ENCODE measurements around the gene HIP1.
"Not testable (repeated sequence)": the region's sequence is repeated elsewhere in the genome, so short reads cannot be mapped to it uniquely, and the experiment has no call there.

Gene HIP1

DNA sequence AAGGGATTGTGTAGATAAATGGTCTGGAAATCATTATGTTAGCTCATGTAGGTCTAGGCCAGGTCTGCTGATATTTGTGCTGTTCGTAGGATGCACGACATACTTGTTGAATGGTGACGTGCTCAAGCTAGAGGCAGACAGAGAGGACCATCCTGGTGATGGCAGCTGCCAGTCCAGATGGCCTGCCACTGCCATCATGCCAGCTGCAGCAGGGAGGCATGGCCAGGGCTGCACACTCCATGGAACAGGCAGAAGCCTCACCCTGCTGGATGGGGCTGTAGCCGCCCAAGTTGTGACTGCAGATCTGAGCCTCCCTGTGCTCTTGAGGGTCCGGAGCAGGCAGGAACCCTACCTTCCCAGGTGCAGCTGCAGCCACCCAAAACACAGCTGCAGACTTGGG is 166.3 kb downstream of the HIP1 start:
- DNase-seq (ENCODE audit: low spot score), result no peak

DNA sequence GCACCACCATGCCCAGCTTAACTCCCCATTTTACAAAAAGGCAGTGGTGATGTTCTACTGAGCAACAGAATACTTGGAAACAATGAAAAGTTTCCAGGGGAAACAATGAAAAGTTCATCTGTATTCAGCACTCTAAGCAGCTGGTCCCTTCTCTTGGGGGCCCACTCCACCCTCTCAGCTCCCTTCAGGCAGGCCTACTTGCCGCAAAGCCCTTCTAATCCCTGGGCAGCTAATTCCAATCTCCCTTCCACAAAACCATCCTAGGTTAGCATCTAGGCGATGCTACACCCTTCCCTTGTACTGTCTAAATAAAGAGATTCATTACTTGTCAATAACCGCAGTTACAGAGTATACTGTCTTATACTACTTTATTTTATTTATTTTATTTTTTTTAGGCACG is 167.5 kb downstream of the HIP1 start:
- no peak for DNase-seq (ENCODE audit: low spot score)

DNA sequence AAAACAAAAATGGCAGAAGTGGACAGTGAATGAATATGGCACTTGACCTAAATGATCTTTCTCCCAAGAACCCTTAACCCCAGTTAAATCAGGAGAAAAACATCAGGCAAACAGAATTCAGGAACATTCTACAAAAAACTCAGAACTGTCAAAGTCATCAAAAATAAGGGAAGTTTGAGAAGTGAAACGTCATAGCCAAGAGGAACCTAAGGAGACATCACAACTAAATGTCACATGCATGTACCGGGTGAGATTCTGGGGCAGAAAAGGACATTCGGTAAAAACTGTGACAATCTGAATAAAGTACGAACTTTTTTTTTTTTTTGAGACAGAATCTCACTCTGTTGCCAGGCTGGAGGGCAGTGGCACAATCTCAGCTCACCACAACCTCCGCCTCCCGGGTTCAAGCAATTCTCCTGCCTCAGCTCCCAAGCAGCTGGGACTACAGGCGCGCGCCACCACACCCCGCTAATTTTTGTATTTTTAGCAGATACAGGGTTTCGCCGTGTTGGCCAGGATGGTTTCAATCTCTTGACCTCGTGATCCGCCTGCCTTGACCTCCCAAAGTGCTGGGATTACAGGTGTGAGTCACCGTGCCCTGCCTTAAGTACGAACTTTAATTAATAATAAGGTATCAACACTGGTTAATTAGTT is 169.0 kb downstream of the HIP1 start:
- not testable (repeated sequence) for DNase-seq (ENCODE audit: low spot score)

DNA sequence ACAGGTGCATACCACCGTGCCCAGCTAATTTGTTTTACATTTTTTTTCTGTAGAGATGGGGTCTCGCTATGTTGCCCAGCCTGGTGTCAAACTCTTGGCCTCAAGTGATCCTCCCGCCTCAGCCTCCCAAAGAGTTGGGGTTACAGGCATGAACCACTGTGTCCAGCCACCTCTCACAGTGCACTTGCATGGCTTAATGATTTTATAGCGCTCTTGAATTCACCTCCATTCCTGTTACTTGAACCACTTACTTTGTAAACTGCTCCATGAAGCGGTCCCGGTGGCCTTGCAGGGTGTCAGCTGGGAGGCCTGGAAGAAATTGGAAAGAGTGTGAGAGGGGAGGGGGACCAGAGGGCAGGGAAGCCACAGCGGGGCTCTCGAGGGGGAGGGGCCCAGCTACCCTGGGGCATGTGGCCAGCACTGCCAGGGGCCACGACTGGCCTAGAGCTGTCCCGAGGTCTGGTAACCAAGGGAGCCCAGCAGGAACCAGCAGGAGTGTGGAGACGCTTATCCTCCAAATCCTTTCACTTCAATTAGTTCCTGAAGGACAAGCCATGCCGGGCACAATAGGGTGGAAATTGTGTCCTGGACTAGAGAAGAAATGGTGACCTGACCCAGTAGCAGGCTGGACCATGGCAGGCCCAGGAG is 170.7 kb downstream of the HIP1 start:
- no peak for DNase-seq (ENCODE audit: low spot score)

- no peak for DNase-seq (ENCODE audit: low spot score)
Observed at GRCh38 chr7:75565132-75565837, 173.5 kb downstream of the HIP1 start.

DNA sequence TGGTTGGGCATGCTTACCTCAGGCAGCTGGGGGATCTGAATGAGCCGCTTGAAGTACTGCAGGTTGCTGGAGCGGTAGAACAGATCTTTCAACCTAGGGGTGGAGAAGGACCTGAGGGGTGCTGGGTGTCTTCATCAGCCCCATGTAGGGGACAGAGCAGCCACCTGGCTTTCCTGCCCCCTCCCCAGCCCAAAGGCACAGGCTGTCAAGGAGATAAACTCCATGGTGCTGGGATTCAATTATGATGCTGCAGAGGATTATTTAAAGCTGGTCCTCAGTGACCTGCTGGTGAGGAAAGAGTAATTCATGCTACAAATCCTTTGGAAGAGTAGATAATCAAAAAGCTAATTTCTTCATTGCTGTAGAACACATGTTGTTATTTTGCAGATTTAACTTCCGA is 175.6 kb downstream of the HIP1 start:
- DNase-seq (ENCODE audit: low spot score), result no peak

DNA sequence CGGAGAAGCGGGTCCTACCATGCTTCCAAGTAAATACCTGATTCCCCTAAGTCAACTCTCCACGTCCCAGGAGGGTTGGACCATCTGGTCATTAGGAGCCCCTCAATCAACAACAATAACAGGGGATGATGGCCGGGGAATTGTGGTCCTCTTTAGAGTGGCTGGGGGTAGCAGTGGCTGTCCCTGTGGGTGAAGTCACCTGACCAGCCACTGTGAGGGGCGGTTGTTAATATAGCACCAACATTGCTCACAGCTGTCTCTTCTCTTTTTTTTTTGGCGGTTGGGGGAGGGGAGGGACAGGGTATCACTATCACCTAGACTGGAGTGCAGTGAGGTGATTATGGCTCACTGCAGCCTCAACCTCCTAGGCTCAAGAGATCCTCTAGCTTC is 178.8 kb downstream of the HIP1 start:
- DNase-seq (ENCODE audit: low spot score), result no peak

DNA sequence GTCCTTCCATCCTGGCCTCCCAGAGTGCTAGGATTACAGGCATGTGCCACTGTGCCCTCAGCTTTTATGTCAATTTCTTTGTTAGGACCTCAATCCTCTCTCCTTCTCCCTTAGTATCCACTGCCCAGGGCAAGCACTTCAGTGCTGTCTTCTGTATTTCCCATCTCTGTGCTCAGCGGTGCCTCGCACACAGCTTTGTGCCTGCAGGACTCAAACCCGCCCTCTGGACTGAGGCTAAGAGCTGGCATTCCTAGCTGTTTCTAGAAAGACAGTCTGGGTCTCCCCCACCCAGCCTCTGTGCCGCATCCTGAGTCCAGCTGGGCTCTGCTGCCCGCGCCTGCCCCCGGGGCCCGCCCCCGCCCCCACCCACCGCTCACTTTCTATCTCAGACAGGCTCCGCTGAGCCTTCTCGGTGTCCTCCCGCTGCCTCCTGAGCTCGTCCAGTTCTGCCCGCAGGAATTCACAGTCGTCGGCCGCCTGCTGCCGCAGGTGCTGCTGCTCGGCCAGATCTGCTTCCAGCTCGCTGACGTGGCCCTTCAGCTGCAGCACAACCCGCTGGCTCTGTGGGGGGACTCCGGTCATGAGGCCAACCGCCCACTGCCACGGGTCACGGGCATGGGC is 179.3 kb downstream of the HIP1 start:
- DNase-seq (ENCODE audit: low spot score), result no peak

GRCh38 chr7:75556835-75557234 is 181.9 kb downstream of the HIP1 start:
- not testable (repeated sequence) for DNase-seq (ENCODE audit: low spot score)

GRCh38 chr7:75555736-75556135 is 183.0 kb downstream of the HIP1 start:
- no peak for DNase-seq (ENCODE audit: low spot score)

DNA sequence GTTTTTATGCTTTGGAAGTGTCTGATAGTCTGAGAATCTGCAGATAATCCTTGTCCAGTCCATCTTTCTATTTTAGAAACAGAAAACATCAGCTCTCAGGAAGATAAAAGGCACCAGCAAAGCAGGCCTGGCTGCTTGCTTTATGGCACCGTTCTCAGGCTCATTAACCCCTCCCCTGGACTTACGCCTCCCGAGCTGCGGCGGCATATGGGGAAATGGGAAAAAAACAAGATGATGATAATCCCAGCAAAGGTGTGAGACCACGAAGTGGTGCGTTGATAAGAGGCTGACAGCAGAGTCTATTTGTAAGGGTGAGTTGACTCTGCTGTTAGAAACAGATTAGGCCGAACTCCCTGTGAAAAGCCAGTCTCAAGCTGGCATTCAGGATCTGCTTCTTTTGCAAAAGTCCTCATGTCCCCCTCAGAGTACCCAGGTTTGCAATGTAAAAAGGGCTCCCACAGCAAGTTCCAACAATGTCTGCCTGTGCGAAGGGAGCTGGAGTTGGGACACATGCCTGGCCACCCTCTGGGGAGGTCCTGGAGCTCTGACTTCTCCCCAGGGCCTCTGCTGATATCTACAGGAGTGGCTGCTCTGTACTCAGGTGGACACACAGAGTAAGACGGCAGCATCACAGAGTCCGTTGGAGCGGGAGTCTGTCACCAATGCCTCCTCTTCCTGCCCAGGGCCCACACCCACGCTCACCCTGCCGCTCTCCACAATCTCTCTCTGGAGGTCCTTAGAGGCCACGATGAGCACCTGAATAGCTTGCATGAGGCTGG is 192.3 kb downstream of the HIP1 start:
- no peak for DNase-seq (ENCODE audit: low spot score)

DNA sequence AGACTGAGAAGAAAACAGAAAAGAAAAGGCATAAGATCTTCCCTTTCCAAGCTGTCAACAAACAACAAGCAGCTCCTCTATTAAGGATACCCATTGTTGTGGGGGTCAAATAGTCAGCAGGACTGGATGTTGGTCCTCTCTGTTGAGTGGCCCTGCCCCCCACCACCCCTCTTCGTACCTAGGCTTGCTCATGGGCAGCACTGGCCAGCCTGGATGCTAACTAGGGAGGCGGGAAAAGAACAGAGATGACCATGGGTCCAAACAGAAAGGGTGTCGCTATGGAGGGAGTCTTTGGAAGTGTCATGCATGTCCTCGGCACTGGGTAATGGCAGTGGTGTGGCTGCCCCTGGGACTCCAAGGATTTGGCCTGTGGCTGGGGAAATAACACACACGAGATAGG is 201.0 kb downstream of the HIP1 start:
- DNase-seq (ENCODE audit: low spot score), result no peak

GRCh38 chr7:75536940-75537538 is 201.7 kb downstream of the HIP1 start:
- DNase-seq (ENCODE audit: low spot score), result no peak

DNA sequence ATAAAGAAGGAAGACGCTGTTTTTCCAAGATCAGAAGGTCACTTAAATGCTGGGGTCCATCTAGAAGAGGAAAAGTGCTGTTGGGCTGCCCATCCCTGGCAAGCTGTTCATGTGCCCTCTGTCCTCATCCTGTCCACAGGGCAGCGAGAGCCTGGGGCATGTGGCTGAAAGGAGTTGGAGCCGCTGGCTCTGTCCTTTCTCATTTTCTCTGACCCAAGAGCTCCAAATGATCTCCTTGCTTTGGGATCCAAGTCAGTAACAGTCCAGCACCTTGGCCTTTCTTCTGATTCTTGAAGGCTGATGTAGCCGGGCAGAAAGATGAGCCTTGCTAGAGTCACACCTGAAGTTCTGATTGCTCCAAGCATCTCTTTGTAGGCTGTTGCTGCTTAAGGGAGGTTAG is 202.2 kb downstream of the HIP1 start:
- DNase-seq (ENCODE audit: low spot score), result no peak

DNA sequence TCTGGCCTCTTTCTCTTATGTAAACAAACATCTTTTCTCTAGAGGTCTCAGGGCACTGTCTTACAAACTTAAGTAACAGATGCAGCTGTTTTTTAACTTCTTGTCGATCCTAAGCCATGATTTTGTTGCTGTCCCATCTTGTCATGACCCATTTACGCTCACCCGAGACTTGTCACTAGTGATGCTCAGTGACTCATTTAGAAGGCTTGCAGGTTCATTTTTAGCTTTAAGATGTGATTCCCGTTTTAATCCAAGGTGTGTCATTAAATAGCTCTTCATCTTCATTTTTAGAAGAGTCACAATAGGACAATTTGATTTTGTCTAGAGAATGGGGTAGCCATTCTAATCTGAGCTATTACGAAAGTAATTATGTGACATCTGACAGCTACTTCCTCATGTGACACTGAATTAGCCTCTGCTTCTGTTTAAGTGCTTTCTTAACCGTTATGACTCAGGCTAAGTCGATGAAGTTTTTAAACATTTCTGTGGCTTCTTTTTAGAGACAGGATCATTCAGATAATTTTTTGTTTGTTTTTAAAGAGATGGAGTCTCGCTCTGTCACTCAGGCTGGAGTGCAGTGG is 203.9 kb downstream of the HIP1 start:
- peak; percentile 66 for DNase-seq (ENCODE audit: low spot score)

DNA sequence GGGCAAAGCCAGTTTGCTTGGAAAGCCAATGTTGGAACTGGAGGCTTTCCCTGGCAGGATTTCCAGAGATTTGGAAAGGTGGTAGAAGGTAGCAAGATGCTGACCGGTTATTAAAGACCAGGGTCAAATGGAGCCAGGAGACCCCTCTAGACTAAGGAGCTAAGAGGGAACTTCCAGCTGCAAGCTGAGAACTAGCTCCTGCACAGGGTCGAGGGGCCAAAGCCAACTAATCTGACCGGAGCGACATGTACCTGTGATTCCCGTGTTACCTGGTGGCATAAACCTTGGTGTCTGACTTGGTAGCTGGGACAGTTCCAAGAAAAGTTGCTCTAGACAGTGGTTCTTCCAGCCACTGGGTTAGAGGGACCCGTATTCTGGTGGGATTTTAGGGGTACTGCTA is 204.8 kb downstream of the HIP1 start:
- DNase-seq (ENCODE audit: low spot score), result no peak

- DNase-seq (ENCODE audit: low spot score), result no peak
Observed at GRCh38 chr7:75532639-75533038, 206.1 kb downstream of the HIP1 start.

- DNase-seq (ENCODE audit: low spot score), result no peak
Observed at GRCh38 chr7:75531359-75531821, 207.4 kb downstream of the HIP1 start.

DNA sequence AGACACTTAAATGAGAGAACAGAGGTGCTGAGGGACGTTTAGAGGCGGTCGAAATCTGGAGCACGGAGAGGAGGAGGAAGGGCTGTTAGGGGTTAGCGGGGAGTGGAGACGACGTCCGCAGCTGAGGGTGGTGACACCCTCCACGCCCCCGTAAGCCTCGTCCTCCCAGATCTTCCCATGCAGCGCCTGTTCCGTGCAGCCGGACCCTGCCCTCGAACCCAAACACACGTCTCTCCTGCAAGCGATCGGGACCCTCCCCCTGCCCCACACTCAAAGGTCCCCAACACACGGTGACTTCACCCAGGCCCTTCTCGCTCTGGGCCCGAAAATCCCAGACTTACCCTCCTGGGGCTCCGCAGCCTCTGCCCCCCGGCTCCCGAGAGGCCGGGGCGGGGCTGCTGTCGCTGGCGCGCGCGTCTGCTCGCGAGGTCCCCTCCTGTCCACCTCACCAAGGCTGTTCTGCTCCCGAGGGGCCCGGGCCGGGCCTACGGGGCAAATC is 211.5 kb downstream of the HIP1 start:
- not testable (repeated sequence) for DNase-seq (ENCODE audit: low spot score)

- DNase-seq (ENCODE audit: low spot score), result not testable (repeated sequence)
Observed at GRCh38 chr7:75521727-75522126, 217.0 kb downstream of the HIP1 start.

DNA sequence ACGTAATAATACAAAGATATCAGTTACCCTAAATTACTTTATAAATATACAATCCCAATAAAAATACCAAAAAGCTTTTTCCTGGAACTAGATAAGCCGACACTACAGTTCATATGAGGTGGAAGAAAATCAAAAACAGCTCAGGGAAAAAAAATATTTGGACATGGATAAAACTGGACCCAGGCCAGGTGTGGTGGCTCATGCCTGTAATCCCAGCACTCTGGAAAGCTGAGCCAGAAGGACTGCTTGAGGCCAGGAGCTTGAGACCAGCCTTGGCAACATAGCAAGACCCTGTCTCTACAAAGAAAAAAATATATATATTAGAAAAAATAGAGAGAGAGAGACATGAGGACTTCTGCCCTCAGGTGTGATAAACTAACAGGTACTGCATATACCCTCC is 219.9 kb downstream of the HIP1 start:
- not testable (repeated sequence) for DNase-seq (ENCODE audit: low spot score)

All from germinal center (tissue), 1 donor.